Activated naive CD4-positive, alpha-beta T cell treated with anti-CD3 and anti-CD28 coated beads for 36 hours (primary cell): ENCODE results near the gene EGFR. TPM values are rescaled to one million over a fixed set of nuclear protein-coding genes. Genes with fewer than 3 reads are reported as not detected.

Experiments
- CTCF ChIA-PET: fragments of 350-600 bp; sonication (Branson Sonifier 250); formaldehyde crosslinking; loops from one replicate; lab custom pipeline; 2021; ENCODE audit warnings: antibody characterized with exemption; lab: Charles Lee
- DNase-seq: peaks from one replicate; pipeline ENCODE4 v3.0.0-alpha.2; 2020
- H3K27ac Mint-ChIP-seq: one replicate; pipeline ENCODE4 v1.8.0; 2021; ENCODE audit warnings: mild to moderate bottlenecking, mixed read lengths
- H3K27me3 Mint-ChIP-seq: one replicate; pipeline ENCODE4 v1.8.0; 2021; ENCODE audit warnings: low read depth, mixed read lengths
- H3K36me3 Mint-ChIP-seq: one replicate; pipeline ENCODE4 v1.8.0; 2021; ENCODE audit warnings: low read depth, mixed read lengths
- H3K4me1 Mint-ChIP-seq: one replicate; pipeline ENCODE4 v1.8.0; 2021; ENCODE audit warnings: low read depth, mixed read lengths
- H3K4me3 Mint-ChIP-seq: one replicate; pipeline ENCODE4 v1.8.0; 2021; ENCODE audit warnings: mild to moderate bottlenecking, moderate library complexity, mixed read lengths
- H3K9me3 Mint-ChIP-seq: one replicate; pipeline ENCODE4 v1.8.0; 2021; ENCODE audit warnings: mixed read lengths
- intact Hi-C: fragments of 100-400 bp; cut with micrococcal nuclease; formaldehyde crosslinking; loops from one replicate; pipeline ENCODE4 v1.15.1; 2023
- total RNA-seq, 2 experiments: library from RNA; stranded (reverse); gene quantifications; one replicate each; pipeline ENCODE4 v1.2.3, GENCODE V29; 2021

Gene EGFR
- total RNA-seq, 2 experiments from 2014 or later, result not detected

GRCh38 chr7:55198634-55199392, 180.0 kb downstream of the EGFR start:
- Mint-ChIP-seq H3K9me3 (no peaks in the 10 kb centered on the region), H3K36me3 (no peaks in the 10 kb centered on the region), H3K27ac (no peak overlapping the region), H3K27me3 (peaks cover 2% of the 10 kb centered on the region), H3K4me1 (no peaks in the 10 kb centered on the region), H3K4me3 (no peak overlapping the region)
- CTCF ChIA-PET, result no interaction called here
- DNase-seq, result no peak
- intact Hi-C loops, result no loop called here

- Mint-ChIP-seq H3K9me3 (no peaks in the 10 kb centered on the region), H3K4me1 (no peaks in the 10 kb centered on the region), H3K27me3 (peaks cover 2% of the 10 kb centered on the region), H3K36me3 (no peaks in the 10 kb centered on the region), H3K4me3 (no peak overlapping the region), H3K27ac (no peak overlapping the region)
- intact Hi-C loops, result no loop called here
- CTCF ChIA-PET, result no interaction called here
- DNase-seq, result no peak
Measured at GRCh38 chr7:55199418-55199817, 180.6 kb downstream of the EGFR start.

GRCh38 chr7:55200441-55200840, 181.6 kb downstream of the EGFR start:
- Mint-ChIP-seq H3K4me3 (no peak overlapping the region), H3K27me3 (peaks cover 2% of the 10 kb centered on the region), H3K27ac (no peak overlapping the region), H3K36me3 (no peaks in the 10 kb centered on the region), H3K9me3 (no peaks in the 10 kb centered on the region), H3K4me1 (no peaks in the 10 kb centered on the region)
- intact Hi-C loops, result no loop called here
- no peak for DNase-seq
- CTCF ChIA-PET, result no interaction called here

GRCh38 chr7:55202150-55202913, 183.5 kb downstream of the EGFR start:
- Mint-ChIP-seq H3K4me3 (no peak overlapping the region), H3K27me3 (no peaks in the 10 kb centered on the region), H3K9me3 (no peaks in the 10 kb centered on the region), H3K27ac (no peak overlapping the region), H3K4me1 (no peaks in the 10 kb centered on the region), H3K36me3 (no peaks in the 10 kb centered on the region)
- no peak for DNase-seq
- CTCF ChIA-PET, result no interaction called here
- intact Hi-C loops, result no loop called here

- DNase-seq, result no peak
- CTCF ChIA-PET, result no interaction called here
- H3K36me3 Mint-ChIP-seq, result no peaks in the 10 kb centered on the region
- no peaks in the 10 kb centered on the region for H3K27me3 Mint-ChIP-seq
- H3K9me3 Mint-ChIP-seq, result no peaks in the 10 kb centered on the region
- H3K27ac Mint-ChIP-seq, result no peak overlapping the region
- no peak overlapping the region for H3K4me3 Mint-ChIP-seq
- intact Hi-C loops, result no loop called here
- no peaks in the 10 kb centered on the region for H3K4me1 Mint-ChIP-seq
Measured at GRCh38 chr7:55203300-55203699, 184.5 kb downstream of the EGFR start.

GRCh38 chr7:55205124-55205955, 186.5 kb downstream of the EGFR start:
- DNase-seq, result no peak
- CTCF ChIA-PET, result no interaction called here
- Mint-ChIP-seq H3K4me3 (no peak overlapping the region), H3K27ac (no peak overlapping the region), H3K36me3 (no peaks in the 10 kb centered on the region), H3K27me3 (no peaks in the 10 kb centered on the region), H3K9me3 (no peaks in the 10 kb centered on the region), H3K4me1 (no peaks in the 10 kb centered on the region)
- intact Hi-C loops, result loop anchor here (5.0 kb wide), 1 partner anchor 73 kb away; no protein-coding TSS in a partner anchor

- Mint-ChIP-seq H3K4me3 (no peak overlapping the region), H3K27ac (no peak overlapping the region), H3K36me3 (no peaks in the 10 kb centered on the region), H3K9me3 (no peaks in the 10 kb centered on the region), H3K4me1 (no peaks in the 10 kb centered on the region), H3K27me3 (no peaks in the 10 kb centered on the region)
- CTCF ChIA-PET, result no interaction called here
- peak; percentile 18 for DNase-seq
- intact Hi-C loops, result loop anchor here (5.0 kb wide), 1 partner anchor 74 kb away; no protein-coding TSS in a partner anchor
Measured at GRCh38 chr7:55206235-55207029, 187.6 kb downstream of the EGFR start.

GRCh38 chr7:55207436-55208125, 188.8 kb downstream of the EGFR start:
- intact Hi-C loops, result loop anchor here (5.0 kb wide), 1 partner anchor 75 kb away; no protein-coding TSS in a partner anchor

GRCh38 chr7:55209366-55209765, 190.5 kb downstream of the EGFR start:
- DNase-seq, result no peak
- Mint-ChIP-seq H3K36me3 (no peaks in the 10 kb centered on the region), H3K9me3 (no peaks in the 10 kb centered on the region), H3K4me3 (no peak overlapping the region), H3K27me3 (peaks cover 2% of the 10 kb centered on the region), H3K27ac (no peak overlapping the region), H3K4me1 (no peaks in the 10 kb centered on the region)
- intact Hi-C loops, result loop anchor here (5.0 kb wide), 1 partner anchor 77 kb away; no protein-coding TSS in a partner anchor
- CTCF ChIA-PET, result no interaction called here

More at GRCh38 chr7:55207436-55208125, 188.8 kb downstream of the EGFR start:
- Mint-ChIP-seq H3K36me3 (no peaks in the 10 kb centered on the region), H3K9me3 (no peaks in the 10 kb centered on the region), H3K27ac (no peak overlapping the region), H3K27me3 (no peaks in the 10 kb centered on the region), H3K4me3 (no peak overlapping the region), H3K4me1 (no peaks in the 10 kb centered on the region)
- CTCF ChIA-PET, result interaction anchor here (1.0 kb wide), 1 partner anchor 434 kb away, joined by 3 read pairs; no protein-coding TSS in a partner anchor
- DNase-seq, result no peak

GRCh38 chr7:55210176-55210575, 191.4 kb downstream of the EGFR start:
- H3K4me1 Mint-ChIP-seq, result no peaks in the 10 kb centered on the region
- H3K27ac Mint-ChIP-seq, result no peak overlapping the region
- peaks cover 2% of the 10 kb centered on the region for H3K27me3 Mint-ChIP-seq
- H3K9me3 Mint-ChIP-seq, result no peaks in the 10 kb centered on the region
- intact Hi-C loops, result no loop called here
- DNase-seq, result no peak
- no peaks in the 10 kb centered on the region for H3K36me3 Mint-ChIP-seq
- H3K4me3 Mint-ChIP-seq, result no peak overlapping the region
- CTCF ChIA-PET, result interaction anchor here (1.3 kb wide), 1 partner anchor 39 kb away, joined by 3 read pairs; no protein-coding TSS in a partner anchor

- no peaks in the 10 kb centered on the region for H3K9me3 Mint-ChIP-seq
- CTCF ChIA-PET, result interaction anchor here (1.3 kb wide), 1 partner anchor 38 kb away, joined by 3 read pairs; no protein-coding TSS in a partner anchor
- DNase-seq, result no peak
- H3K27me3 Mint-ChIP-seq, result peaks cover 2% of the 10 kb centered on the region
- no peaks in the 10 kb centered on the region for H3K36me3 Mint-ChIP-seq
- intact Hi-C loops, result no loop called here
- no peak overlapping the region for H3K4me3 Mint-ChIP-seq
- no peak overlapping the region for H3K27ac Mint-ChIP-seq
- no peaks in the 10 kb centered on the region for H3K4me1 Mint-ChIP-seq
Measured at GRCh38 chr7:55210716-55211115, 191.9 kb downstream of the EGFR start.
